Rectal smooth muscle tissue (tissue), 1 donor: ENCODE measurements around the gene ULBP2.
"Not testable (repeated sequence)": the region's sequence is repeated elsewhere in the genome, so short reads cannot be mapped to it uniquely, and the experiment has no call there.

Experiments used
- H3K27ac ChIP-seq: one replicate; pipeline ENCODE4 v1.7.0; 2013; ENCODE audit warnings: low read depth, low read length, inconsistent platforms
- H3K27me3 ChIP-seq: one replicate; pipeline ENCODE4 v1.7.0; 2013; ENCODE audit warnings: low read length; ENCODE audit not compliant: control insufficient read depth, insufficient read depth
- H3K36me3 ChIP-seq: one replicate; pipeline ENCODE4 v1.7.0; 2013; ENCODE audit warnings: low read length; ENCODE audit not compliant: control insufficient read depth, insufficient read depth
- H3K4me1 ChIP-seq: one replicate; pipeline ENCODE4 v1.7.0; 2013; ENCODE audit warnings: low read length; ENCODE audit not compliant: control insufficient read depth, insufficient read depth
- H3K4me3 ChIP-seq: one replicate; pipeline ENCODE4 v1.7.0; 2013; ENCODE audit warnings: low read length
- H3K9ac ChIP-seq: one replicate; pipeline ENCODE4 v1.7.0; 2013; ENCODE audit warnings: low read length

The ULBP2 gene

GRCh38 chr6:149924933-149925252 is 16.9 kb upstream of the ULBP2 start:
- H3K27me3 ChIP-seq: peaks cover 9% of the 10 kb centered on the region
- no peak overlapping the region for H3K4me3 ChIP-seq

GRCh38 chr6:149925253-149925973 is 16.4 kb upstream of the ULBP2 start:
- Histone ChIP-seq H3K36me3 (no peaks in the 10 kb centered on the region), H3K4me3 (peak overlapping the region; percentile 63), H3K27ac (no peak overlapping the region), H3K4me1 (no peaks in the 10 kb centered on the region), H3K9ac (no peak overlapping the region), H3K27me3 (peaks cover 9% of the 10 kb centered on the region)

More at GRCh38 chr6:149924933-149925252, 16.9 kb upstream of the ULBP2 start:
- Histone ChIP-seq H3K9ac (no peak overlapping the region), H3K36me3 (no peaks in the 10 kb centered on the region), H3K4me1 (no peaks in the 10 kb centered on the region), H3K27ac (no peak overlapping the region)

- Histone ChIP-seq H3K9ac (no peak overlapping the region), H3K4me1 (no peaks in the 10 kb centered on the region), H3K4me3 (peak overlapping the region; percentile 63), H3K36me3 (no peaks in the 10 kb centered on the region), H3K27me3 (peaks cover 9% of the 10 kb centered on the region), H3K27ac (no peak overlapping the region)
Measured at GRCh38 chr6:149925974-149926777, 15.6 kb upstream of the ULBP2 start.

- H3K36me3 ChIP-seq, H3K4me3 ChIP-seq, H3K27ac ChIP-seq, H3K4me1 ChIP-seq, H3K27me3 ChIP-seq, H3K9ac ChIP-seq: not testable (repeated sequence)
Measured at GRCh38 chr6:149927025-149927424, 14.8 kb upstream of the ULBP2 start.

GRCh38 chr6:149929422-149929821 is 12.4 kb upstream of the ULBP2 start:
- peaks cover 6% of the 10 kb centered on the region for H3K27me3 ChIP-seq

DNA sequence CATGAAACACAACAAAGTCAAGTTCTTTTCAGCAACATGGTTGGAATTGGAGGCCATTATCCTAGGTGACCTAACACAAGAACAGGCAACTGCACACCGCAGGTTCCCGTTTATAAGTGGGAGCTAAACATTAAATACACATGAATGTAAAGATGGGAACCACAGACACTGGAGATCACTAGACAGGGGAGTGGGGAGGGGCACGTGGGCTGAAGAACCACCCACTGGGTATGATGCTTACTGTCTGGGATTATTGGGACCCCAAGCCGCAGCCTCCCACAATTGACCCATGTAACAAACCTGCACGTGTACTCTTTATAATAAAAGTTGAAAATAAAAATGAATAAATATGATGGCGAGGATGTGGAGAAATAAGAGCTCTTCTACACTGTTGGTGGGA is 10.3 kb upstream of the ULBP2 start:
- Histone ChIP-seq H3K9ac (no peak overlapping the region), H3K27ac (no peak overlapping the region), H3K4me1 (no peaks in the 10 kb centered on the region), H3K4me3 (no peak overlapping the region), H3K27me3 (peaks cover 15% of the 10 kb centered on the region), H3K36me3 (no peaks in the 10 kb centered on the region)

More at GRCh38 chr6:149929422-149929821, 12.4 kb upstream of the ULBP2 start:
- Histone ChIP-seq H3K36me3 (no peaks in the 10 kb centered on the region), H3K27ac (no peak overlapping the region), H3K4me3 (no peak overlapping the region), H3K9ac (no peak overlapping the region), H3K4me1 (no peaks in the 10 kb centered on the region)

GRCh38 chr6:149933036-149933435 is 8.8 kb upstream of the ULBP2 start:
- Histone ChIP-seq H3K4me3 (no peak overlapping the region), H3K9ac (no peak overlapping the region), H3K4me1 (no peaks in the 10 kb centered on the region), H3K36me3 (no peaks in the 10 kb centered on the region), H3K27ac (no peak overlapping the region), H3K27me3 (peaks cover 19% of the 10 kb centered on the region)

GRCh38 chr6:149933461-149933860 is 8.4 kb upstream of the ULBP2 start:
- H3K27ac ChIP-seq: no peak overlapping the region
- no peak overlapping the region for H3K4me3 ChIP-seq
- H3K27me3 ChIP-seq: peaks cover 23% of the 10 kb centered on the region
- H3K36me3 ChIP-seq: no peaks in the 10 kb centered on the region
- no peak overlapping the region for H3K9ac ChIP-seq
- H3K4me1 ChIP-seq: peaks cover 2% of the 10 kb centered on the region

DNA sequence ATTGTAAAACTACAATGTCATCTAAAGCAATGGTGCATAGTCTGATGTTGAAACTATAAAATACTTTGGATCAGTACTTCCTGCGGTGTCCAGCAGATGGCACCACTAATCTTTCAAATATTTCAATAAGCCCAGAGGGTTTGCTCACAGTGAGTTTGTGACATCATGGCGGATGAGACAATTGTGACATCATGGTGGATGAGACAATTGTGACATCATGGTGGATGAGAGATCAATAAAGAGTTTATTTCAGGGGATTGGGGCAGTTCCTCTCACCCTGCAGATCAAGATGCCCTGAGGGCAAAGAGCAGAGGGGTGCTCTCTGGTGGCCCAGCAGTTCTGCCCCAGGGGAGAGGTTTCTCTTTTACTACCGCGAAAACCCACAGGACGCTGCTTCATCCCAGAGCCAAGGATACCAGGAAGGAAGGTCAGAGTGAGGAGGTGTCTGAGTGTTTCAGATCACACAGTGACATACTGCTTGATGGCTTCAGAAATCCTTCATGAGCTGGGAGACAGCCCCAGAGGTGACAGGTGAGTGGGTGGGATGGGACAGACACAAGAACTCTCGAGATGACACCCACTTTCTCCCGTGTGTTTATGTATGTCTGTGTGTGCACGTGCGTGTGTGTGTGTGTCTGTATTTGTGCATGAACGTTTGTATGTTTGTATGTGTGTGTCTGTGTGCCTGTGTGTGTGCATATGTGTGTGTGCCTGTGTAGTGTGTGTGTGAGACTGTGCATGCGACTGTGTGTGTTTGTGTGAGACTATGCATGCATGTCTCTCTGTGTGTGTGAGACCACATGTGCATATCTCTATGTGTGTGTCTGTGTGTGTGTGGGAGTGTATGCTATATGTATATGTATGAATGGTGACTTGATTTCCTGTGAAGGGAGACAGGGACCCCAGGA is 7.3 kb upstream of the ULBP2 start:
- peaks cover 29% of the 10 kb centered on the region for H3K27me3 ChIP-seq
- no peak overlapping the region for H3K27ac ChIP-seq
- H3K4me3 ChIP-seq: no peak overlapping the region
- no peaks in the 10 kb centered on the region for H3K36me3 ChIP-seq
- peaks cover 7% of the 10 kb centered on the region for H3K4me1 ChIP-seq
- H3K9ac ChIP-seq: no peak overlapping the region

GRCh38 chr6:149935246-149935645 is 6.6 kb upstream of the ULBP2 start:
- Histone ChIP-seq H3K9ac (no peak overlapping the region), H3K4me1 (peaks cover 7% of the 10 kb centered on the region), H3K27me3 (peaks cover 36% of the 10 kb centered on the region), H3K4me3 (no peak overlapping the region), H3K36me3 (no peaks in the 10 kb centered on the region), H3K27ac (no peak overlapping the region)

DNA sequence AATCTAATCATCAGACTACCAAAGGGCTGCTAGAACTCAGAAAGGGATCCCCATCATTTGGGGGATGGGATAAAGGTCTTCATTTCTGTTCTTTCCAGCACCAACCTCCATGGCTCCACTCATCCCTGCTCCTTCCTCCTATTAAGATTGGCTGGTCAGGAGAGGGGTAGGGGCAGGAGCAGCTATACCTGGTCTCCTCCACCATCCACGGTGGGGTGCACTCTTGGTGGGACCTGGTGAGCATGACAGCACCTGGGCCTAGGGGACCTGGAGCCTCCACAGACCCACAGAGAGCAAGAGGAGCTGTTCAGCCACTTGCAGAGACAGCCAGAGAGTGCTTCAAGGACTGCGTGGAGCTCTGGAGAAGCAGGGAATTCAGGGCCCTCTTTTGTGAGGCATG is 6.1 kb upstream of the ULBP2 start:
- Histone ChIP-seq H3K9ac (no peak overlapping the region), H3K36me3 (no peaks in the 10 kb centered on the region), H3K27ac (no peak overlapping the region), H3K27me3 (peaks cover 40% of the 10 kb centered on the region), H3K4me1 (peaks cover 7% of the 10 kb centered on the region), H3K4me3 (no peak overlapping the region)

DNA sequence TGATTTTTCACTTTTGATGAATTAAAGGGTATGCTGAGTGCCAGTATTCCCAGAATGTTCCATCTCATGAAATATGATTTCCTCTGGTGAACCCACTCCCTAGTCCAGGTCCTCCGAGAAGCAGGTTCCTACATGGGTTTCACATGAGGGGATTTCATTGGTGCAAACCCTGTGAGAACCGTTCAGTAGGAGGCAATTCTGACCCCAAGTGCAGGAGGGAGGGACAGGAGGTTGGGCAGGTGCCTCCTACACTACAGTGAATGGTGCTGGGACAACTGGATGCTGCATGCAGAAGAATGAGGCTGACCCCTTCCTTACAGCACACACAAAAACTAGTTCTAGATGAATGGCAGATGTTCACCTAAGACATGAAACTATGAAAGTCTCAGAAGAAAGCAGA is 5.1 kb upstream of the ULBP2 start:
- H3K9ac ChIP-seq: no peak overlapping the region
- H3K36me3 ChIP-seq: no peaks in the 10 kb centered on the region
- H3K27ac ChIP-seq: no peak overlapping the region
- no peak overlapping the region for H3K4me3 ChIP-seq
- H3K4me1 ChIP-seq: peaks cover 7% of the 10 kb centered on the region
- peaks cover 48% of the 10 kb centered on the region for H3K27me3 ChIP-seq
